Nephron (organoid): ENCODE data around the gene TOR4A.

Source experiments
- H3K27ac Mint-ChIP-seq, 3 experiments: 2 replicates each; pipeline ENCODE4 v1.8.0; 2020; ENCODE audit warnings: mixed read lengths in 3 of 3, mild to moderate bottlenecking in 2 of 3, moderate library complexity in 1 of 3
- H3K27me3 Mint-ChIP-seq: 2 replicates; pipeline ENCODE4 v1.8.0; 2021; ENCODE audit warnings: low read depth, mild to moderate bottlenecking, moderate library complexity, mixed read lengths
- H3K36me3 Mint-ChIP-seq: 2 replicates; pipeline ENCODE4 v1.8.0; 2020; ENCODE audit warnings: low read depth, mixed read lengths
- H3K4me1 Mint-ChIP-seq: 2 replicates; pipeline ENCODE4 v1.8.0; 2020; ENCODE audit warnings: mixed read lengths
- H3K4me3 Mint-ChIP-seq, 3 experiments: 2 replicates each; pipeline ENCODE4 v1.8.0; 2020; ENCODE audit warnings: mild to moderate bottlenecking in 3 of 3, mixed read lengths in 3 of 3, moderate library complexity in 2 of 3
- H3K9me3 Mint-ChIP-seq: 2 replicates; pipeline ENCODE4 v1.8.0; 2020; ENCODE audit warnings: mixed read lengths
- CTCF ChIP-seq, 3 experiments: fragments of 200-600 bp; sonication (generic); IDR thresholded peaks; one replicate each; pipeline ENCODE4 v1.5.0; 2021; ENCODE audit warnings: antibody characterized with exemption in 3 of 3; ENCODE audit not compliant: unreplicated experiment in 3 of 3

The TOR4A gene

GRCh38 chr9:137264067-137264466, 13.5 kb upstream of the TOR4A start:
- TF ChIP-seq CTCF (IDR thresholded peaks at IDR 0.05; ENCODE audit: unreplicated experiment in 3 of 3): no peak
- H3K27ac Mint-ChIP-seq: no peak overlapping the region
- peaks cover 19% of the 10 kb centered on the region for H3K36me3 Mint-ChIP-seq
- no peaks in the 10 kb centered on the region for H3K9me3 Mint-ChIP-seq
- no peaks in the 10 kb centered on the region for H3K27me3 Mint-ChIP-seq
- no peak overlapping the region for H3K4me3 Mint-ChIP-seq
- H3K4me1 Mint-ChIP-seq: peaks cover 6% of the 10 kb centered on the region

- H3K4me1 Mint-ChIP-seq: peaks cover 6% of the 10 kb centered on the region
- peaks cover 25% of the 10 kb centered on the region for H3K36me3 Mint-ChIP-seq
- TF ChIP-seq CTCF (IDR thresholded peaks at IDR 0.05; ENCODE audit: unreplicated experiment in 3 of 3): no peak
Measured at GRCh38 chr9:137265496-137266161, 11.9 kb upstream of the TOR4A start.

GRCh38 chr9:137266162-137266527, 11.4 kb upstream of the TOR4A start:
- no peak for TF ChIP-seq CTCF (IDR thresholded peaks at IDR 0.05; ENCODE audit: unreplicated experiment in 3 of 3)
- Mint-ChIP-seq H3K9me3 (no peaks in the 10 kb centered on the region), H3K36me3 (peaks cover 25% of the 10 kb centered on the region), H3K27ac (no peak overlapping the region), H3K27me3 (no peaks in the 10 kb centered on the region), H3K4me3 (no peak overlapping the region), H3K4me1 (peaks cover 6% of the 10 kb centered on the region)

More at GRCh38 chr9:137265496-137266161, 11.9 kb upstream of the TOR4A start:
- no peak overlapping the region for H3K27ac Mint-ChIP-seq
- H3K9me3 Mint-ChIP-seq: no peaks in the 10 kb centered on the region
- no peak overlapping the region for H3K4me3 Mint-ChIP-seq
- H3K27me3 Mint-ChIP-seq: no peaks in the 10 kb centered on the region

- H3K27ac Mint-ChIP-seq: no peak overlapping the region
- no peaks in the 10 kb centered on the region for H3K27me3 Mint-ChIP-seq
- H3K4me3 Mint-ChIP-seq: no peak overlapping the region
- H3K4me1 Mint-ChIP-seq: peaks cover 2% of the 10 kb centered on the region
- TF ChIP-seq CTCF (IDR thresholded peaks at IDR 0.05; ENCODE audit: unreplicated experiment in 3 of 3): no peak
- no peaks in the 10 kb centered on the region for H3K9me3 Mint-ChIP-seq
- peaks cover 20% of the 10 kb centered on the region for H3K36me3 Mint-ChIP-seq
Measured at GRCh38 chr9:137266585-137267453, 10.7 kb upstream of the TOR4A start.

- Mint-ChIP-seq H3K9me3 (no peaks in the 10 kb centered on the region), H3K27me3 (no peaks in the 10 kb centered on the region), H3K36me3 (peaks cover 18% of the 10 kb centered on the region), H3K4me1 (no peaks in the 10 kb centered on the region), H3K4me3 (no peak overlapping the region), H3K27ac (no peak overlapping the region)
- TF ChIP-seq CTCF (IDR thresholded peaks at IDR 0.05; ENCODE audit: unreplicated experiment in 3 of 3): no peak
Measured at GRCh38 chr9:137267933-137268355, 9.6 kb upstream of the TOR4A start.
